PC-3 (cell line): ENCODE measurements around the gene PKD1L1. TPM values are rescaled to one million over a fixed set of nuclear protein-coding genes. Genes with fewer than 3 reads are reported as not detected.

Source experiments
- ATAC-seq: fragments of 200-7000 bp; cut with Tn5 transposase; 2 replicates; pipeline ENCODE4 v1.9.1; 2020; ENCODE audit warnings: mild to moderate bottlenecking, moderate library complexity
- BruUV-seq: library from RNA; stranded (reverse); fragments of 400-500 nt; replicated peaks from 2 replicates; lab custom pipeline; 2021; lab: Mats Ljungman, UMichigan
- CTCF ChIA-PET: fragments of 300-600 bp; sonication (Branson Sonifier 250); formaldehyde crosslinking; loops from one replicate; lab custom pipeline; 2022; ENCODE audit warnings: antibody characterized with exemption; lab: Charles Lee
- POLR2A ChIA-PET: fragments of 300-600 bp; sonication (Branson Sonifier 250); formaldehyde crosslinking; loops from one replicate; lab custom pipeline; 2022; ENCODE audit warnings: antibody characterized with exemption; ENCODE audit not compliant: unreplicated experiment; lab: Charles Lee
- DNase-seq: peaks from one replicate; pipeline ENCODE4 v3.0.0-alpha.2; 2015
- H2AFZ ChIP-seq: fragments of 300-600 bp; sonication (generic); 2 replicates; pipeline ENCODE4 v1.6.0; 2016; ENCODE audit warnings: antibody characterized with exemption, low read length
- H3F3A ChIP-seq: fragments of 300-600 bp; sonication (generic); one replicate; pipeline ENCODE4 v1.6.0; 2017; ENCODE audit warnings: antibody characterized with exemption, low read length, control low read depth, mild to moderate bottlenecking; ENCODE audit not compliant: unreplicated experiment
- H3K27ac ChIP-seq: fragments of 300-600 bp; sonication (generic); 2 replicates; pipeline ENCODE4 v1.5.1; 2016; ENCODE audit warnings: mild to moderate bottlenecking, low read length
- H3K27me3 ChIP-seq: fragments of 300-600 bp; sonication (generic); 2 replicates; pipeline ENCODE4 v1.6.1; 2016; ENCODE audit warnings: low read length, mixed read lengths
- H3K36me3 ChIP-seq: fragments of 300-600 bp; sonication (generic); 2 replicates; pipeline ENCODE4 v1.6.1; 2016; ENCODE audit warnings: low read depth, mixed run types, low read length, mixed read lengths
- H3K4me1 ChIP-seq: fragments of 300-600 bp; sonication (generic); 2 replicates; pipeline ENCODE4 v1.5.1; 2016; ENCODE audit warnings: low read length; ENCODE audit not compliant: insufficient read depth
- H3K4me2 ChIP-seq: fragments of 300-600 bp; sonication (generic); 2 replicates; pipeline ENCODE4 v1.6.0; 2016; ENCODE audit warnings: low read length
- H3K4me3 ChIP-seq: fragments of 300-600 bp; sonication (generic); 2 replicates; pipeline ENCODE4 v1.5.1; 2016; ENCODE audit warnings: mild to moderate bottlenecking, low read length, mixed read lengths
- H3K79me2 ChIP-seq: fragments of 300-600 bp; sonication (generic); 2 replicates; pipeline ENCODE4 v1.6.1; 2017; ENCODE audit warnings: low read length, mixed read lengths
- H3K9ac ChIP-seq: fragments of 300-600 bp; sonication (generic); 2 replicates; pipeline ENCODE4 v1.6.0; 2016; ENCODE audit warnings: mild to moderate bottlenecking, low read length
- H3K9me2 ChIP-seq: fragments of 300-600 bp; sonication (generic); replicated peaks from 2 replicates; pipeline ENCODE4 v1.6.1; 2016; ENCODE audit warnings: mixed run types, low read length, mixed read lengths
- H3K9me3 ChIP-seq: fragments of 300-600 bp; sonication (generic); 2 replicates; pipeline ENCODE4 v1.6.1; 2016; ENCODE audit warnings: low read length, mixed read lengths
- H4K20me1 ChIP-seq: fragments of 300-600 bp; sonication (generic); 2 replicates; pipeline ENCODE4 v1.6.1; 2016; ENCODE audit warnings: low read length, mixed read lengths
- CTCF ChIP-seq: fragments of 300-600 bp; sonication (generic); conservative IDR thresholded peaks from 2 replicates; pipeline ENCODE4 v1.5.1; 2017; ENCODE audit warnings: antibody characterized with exemption, low read depth, mild to moderate bottlenecking, low read length
- EZH2 ChIP-seq: fragments of 300-600 bp; sonication (generic); IDR thresholded peaks from one replicate; pipeline ENCODE4 v1.6.1; 2017; ENCODE audit warnings: antibody characterized with exemption, mild to moderate bottlenecking, low read length; ENCODE audit not compliant: unreplicated experiment
- EZH2phosphoT487 ChIP-seq: fragments of 300-600 bp; sonication (generic); IDR thresholded peaks from 2 replicates; pipeline ENCODE4 v1.6.1; 2018; ENCODE audit warnings: mild to moderate bottlenecking, antibody characterized with exemption, low read length, borderline replicate concordance
- intact Hi-C: fragments of 100-400 bp; cut with micrococcal nuclease; formaldehyde crosslinking; loops from 2 replicates; pipeline ENCODE4 v1.9.0; 2023
- total RNA-seq: library from RNA; depleted of rRNA; stranded (reverse); fragments of >200 nt; gene quantifications from 2 replicates; pipeline ENCODE4 v1.2.3, GENCODE V29; 2014

Gene PKD1L1
- total RNA-seq, 1 experiment from 2014 or later: 0.04 TPM

- Histone ChIP-seq H3K4me2 (peak overlapping the region; percentile 46), H3K27ac (peak overlapping the region; percentile 38), H3K9ac (no peak overlapping the region), H3K9me2 (no peaks in the 10 kb centered on the region), H3K36me3 (peaks cover 7% of the 10 kb centered on the region; the same call in 1 of the 2 replicates), H3F3A (no peaks in the 10 kb centered on the region), H3K27me3 (no peaks in the 10 kb centered on the region), H2AFZ (0 out of 2 replicates have a peak overlapping the region, but pooled peaks have one; percentile 53), H3K4me1 (peaks cover 25% of the 10 kb centered on the region), H3K79me2 (no peaks in the 10 kb centered on the region), H3K4me3 (0 out of 2 replicates have a peak overlapping the region, but pooled peaks have one; percentile 2), H3K9me3 (no peaks in the 10 kb centered on the region), H4K20me1 (no peaks in the 10 kb centered on the region)
- TF ChIP-seq CTCF (peak; percentile 41; the same call in 1 of the 2 replicates), EZH2phosphoT487 (no peak), EZH2 (no peak)
- intact Hi-C loops: no loop called here
- ATAC-seq (peak; percentile 88), DNase-seq (peak; percentile 64)
- BruUV-seq: no TSS peak
- CTCF ChIA-PET: interaction anchor here (0.5 to 1.0 kb wide), 2 partner anchors 23 to 540 kb away, joined by 3 to 5 read pairs; no protein-coding TSS in a partner anchor
- POLR2A ChIA-PET: interaction anchor here (0.6 kb wide), 1 partner anchor 138 kb away, joined by 6 read pairs; no protein-coding TSS in a partner anchor
Observed at GRCh38 chr7:47950714-47951113, 2.4 kb upstream of the PKD1L1 start.

- Histone ChIP-seq H3K4me3 (no peak overlapping the region), H3K4me1 (peaks cover 25% of the 10 kb centered on the region), H3K79me2 (no peaks in the 10 kb centered on the region), H3K9ac (no peak overlapping the region), H3F3A (no peaks in the 10 kb centered on the region), H3K27ac (no peak overlapping the region), H3K9me3 (no peaks in the 10 kb centered on the region), H3K9me2 (no peaks in the 10 kb centered on the region), H2AFZ (no peak overlapping the region), H3K4me2 (no peak overlapping the region), H4K20me1 (no peaks in the 10 kb centered on the region), H3K27me3 (no peaks in the 10 kb centered on the region), H3K36me3 (peaks cover 3% of the 10 kb centered on the region; the same call in 1 of the 2 replicates)
- TF ChIP-seq CTCF (no peak), EZH2 (no peak), EZH2phosphoT487 (no peak)
- CTCF ChIA-PET: no interaction called here
- DNase-seq (no peak), ATAC-seq (no peak)
- BruUV-seq: no TSS peak
- intact Hi-C loops: loop anchor here (10.0 kb wide), 1 partner anchor 685 kb away; no protein-coding TSS in a partner anchor
- POLR2A ChIA-PET: interaction anchor here (0.6 kb wide), 1 partner anchor 311 kb away, joined by 5 read pairs; no protein-coding TSS in a partner anchor
Observed at GRCh38 chr7:47949703-47950102, 1.4 kb upstream of the PKD1L1 start.

- Histone ChIP-seq H3K27ac (no peak overlapping the region), H3K79me2 (no peaks in the 10 kb centered on the region), H3K9ac (no peak overlapping the region), H3K36me3 (no peaks in the 10 kb centered on the region), H3K4me1 (peaks cover 24% of the 10 kb centered on the region), H3F3A (no peaks in the 10 kb centered on the region), H3K9me3 (no peaks in the 10 kb centered on the region), H3K9me2 (no peaks in the 10 kb centered on the region), H2AFZ (no peak overlapping the region), H3K4me3 (no peak overlapping the region), H3K4me2 (no peak overlapping the region), H3K27me3 (no peaks in the 10 kb centered on the region), H4K20me1 (no peaks in the 10 kb centered on the region)
- intact Hi-C loops: loop anchor here (10.0 kb wide), 1 partner anchor 683 kb away; no protein-coding TSS in a partner anchor
- ATAC-seq (no peak), DNase-seq (no peak)
- POLR2A ChIA-PET: no interaction called here
- TF ChIP-seq EZH2phosphoT487 (no peak), EZH2 (no peak), CTCF (no peak)
- no TSS peak for BruUV-seq
- CTCF ChIA-PET: interaction anchor here (1.2 kb wide), 1 partner anchor 208 kb away, joined by 3 read pairs; no protein-coding TSS in a partner anchor
Observed at GRCh38 chr7:47947355-47947749, 914 bp downstream of the PKD1L1 start.
